Astrocyte (in vitro differentiated cells and primary cell): ENCODE data around the gene AGBL5. TPM values are rescaled to one million over a fixed set of nuclear protein-coding genes. Genes with fewer than 3 reads are reported as not detected.
A peak's percentile ranks its signal among the peaks of the same experiment; 100 is the strongest.

ENCODE experiments used
- DNase-seq: peaks from one replicate; pipeline ENCODE4 v3.0.0-alpha.2; 2010; ENCODE audit warnings: low read depth
- FAIRE-seq: peaks from 2 replicates; lab custom pipeline; 2011; peaks lifted over from hg19 to GRCh38; lab: Jason Lieb, UNC
- H2AFZ ChIP-seq: 2 replicates; pipeline ENCODE4 v1.6.0; 2012; ENCODE audit warnings: low read depth, low read length, inconsistent platforms
- H3K27ac ChIP-seq: 2 replicates; pipeline ENCODE4 v1.5.1; 2011; ENCODE audit warnings: low read depth, low read length, inconsistent platforms
- H3K27me3 ChIP-seq: 2 replicates; pipeline ENCODE4 v1.6.0; 2011; ENCODE audit warnings: low read length, inconsistent platforms; ENCODE audit not compliant: insufficient read depth
- H3K36me3 ChIP-seq: 2 replicates; pipeline ENCODE4 v1.5.1; 2011; ENCODE audit warnings: low read length, inconsistent platforms; ENCODE audit not compliant: insufficient read depth
- H3K4me1 ChIP-seq: 2 replicates; pipeline ENCODE4 v1.5.1; 2011; ENCODE audit warnings: low read length, inconsistent platforms; ENCODE audit not compliant: insufficient read depth
- H3K4me2 ChIP-seq: 2 replicates; pipeline ENCODE4 v1.6.0; 2012; ENCODE audit warnings: low read length, inconsistent platforms
- H3K4me3 ChIP-seq: 2 replicates; pipeline ENCODE4 v1.5.1; 2011; ENCODE audit warnings: low read depth, mild to moderate bottlenecking, low read length, inconsistent platforms; ENCODE audit not compliant: insufficient read depth
- H3K79me2 ChIP-seq: 2 replicates; pipeline ENCODE4 v1.6.0; 2012; ENCODE audit warnings: mild to moderate bottlenecking, low read length, inconsistent platforms; ENCODE audit not compliant: insufficient read depth
- H3K9ac ChIP-seq: 2 replicates; pipeline ENCODE4 v1.6.0; 2012; ENCODE audit warnings: mild to moderate bottlenecking, low read length, inconsistent platforms
- H3K9me3 ChIP-seq: 2 replicates; pipeline ENCODE4 v1.5.1; 2012; ENCODE audit warnings: low read depth, mild to moderate bottlenecking, low read length, inconsistent platforms; ENCODE audit not compliant: insufficient read depth
- H4K20me1 ChIP-seq: 2 replicates; pipeline ENCODE4 v1.6.0; 2012; ENCODE audit warnings: low read length, inconsistent platforms; ENCODE audit not compliant: insufficient read depth
- H3K27ac Mint-ChIP-seq: one replicate; pipeline ENCODE4 v1.8.0; 2021; ENCODE audit warnings: mild to moderate bottlenecking, mixed read lengths; ENCODE audit not compliant: unreplicated experiment
- H3K27me3 Mint-ChIP-seq: one replicate; pipeline ENCODE4 v1.8.0; 2021; ENCODE audit warnings: low read depth, mixed read lengths; ENCODE audit not compliant: unreplicated experiment
- H3K36me3 Mint-ChIP-seq: one replicate; pipeline ENCODE4 v1.8.0; 2021; ENCODE audit warnings: low read depth, mixed read lengths; ENCODE audit not compliant: unreplicated experiment
- H3K4me1 Mint-ChIP-seq: one replicate; pipeline ENCODE4 v1.8.0; 2021; ENCODE audit warnings: low read depth, mixed read lengths; ENCODE audit not compliant: unreplicated experiment
- H3K4me3 Mint-ChIP-seq: one replicate; pipeline ENCODE4 v1.8.0; 2021; ENCODE audit warnings: mild to moderate bottlenecking, moderate library complexity, mixed read lengths; ENCODE audit not compliant: unreplicated experiment
- H3K9me3 Mint-ChIP-seq: one replicate; pipeline ENCODE4 v1.8.0; 2021; ENCODE audit warnings: mild to moderate bottlenecking, mixed read lengths; ENCODE audit not compliant: unreplicated experiment
- EZH2 ChIP-seq: IDR thresholded peaks from 2 replicates; pipeline ENCODE4 v1.6.1; 2012; ENCODE audit warnings: mild to moderate bottlenecking, low read length, inconsistent platforms; ENCODE audit not compliant: insufficient read depth
- total RNA-seq: library from RNA; stranded (reverse); gene quantifications from 2 replicates; pipeline ENCODE4 v1.2.1, GENCODE V29; 2021
- TF ChIP-seq, protein P1 (sequence below): IDR thresholded peaks from 2 replicates; pipeline ENCODE4 v1.5.1; 2011; ENCODE audit warnings: low read depth, mild to moderate bottlenecking, inconsistent platforms, low read length, moderate library complexity; ENCODE audit not compliant: insufficient read depth

Gene AGBL5
- total RNA-seq, 1 donor from 2014 or later, result 20.7 TPM

- Histone ChIP-seq H3K79me2 (no peaks in the 10 kb centered on the region), H3K4me1 (peaks cover 18% of the 10 kb centered on the region), H4K20me1 (peaks cover 41% of the 10 kb centered on the region), H3K27ac (no peak overlapping the region), H3K9me3 (no peaks in the 10 kb centered on the region), H3K9ac (no peak overlapping the region), H3K4me2 (no peak overlapping the region), H3K36me3 (no peaks in the 10 kb centered on the region), H3K27me3 (no peaks in the 10 kb centered on the region), H3K4me3 (no peak overlapping the region), H2AFZ (no peak overlapping the region)
- DNase-seq (no peak), FAIRE-seq (no peak)
- H3K4me3 Mint-ChIP-seq, result no peak overlapping the region
- peak overlapping the region; percentile 67 for H3K27ac Mint-ChIP-seq
- H3K27me3 Mint-ChIP-seq, result peaks cover 4% of the 10 kb centered on the region
- H3K4me1 Mint-ChIP-seq, result peaks cover 51% of the 10 kb centered on the region
- peaks cover 14% of the 10 kb centered on the region for H3K36me3 Mint-ChIP-seq
- TF ChIP-seq, protein P1, sequence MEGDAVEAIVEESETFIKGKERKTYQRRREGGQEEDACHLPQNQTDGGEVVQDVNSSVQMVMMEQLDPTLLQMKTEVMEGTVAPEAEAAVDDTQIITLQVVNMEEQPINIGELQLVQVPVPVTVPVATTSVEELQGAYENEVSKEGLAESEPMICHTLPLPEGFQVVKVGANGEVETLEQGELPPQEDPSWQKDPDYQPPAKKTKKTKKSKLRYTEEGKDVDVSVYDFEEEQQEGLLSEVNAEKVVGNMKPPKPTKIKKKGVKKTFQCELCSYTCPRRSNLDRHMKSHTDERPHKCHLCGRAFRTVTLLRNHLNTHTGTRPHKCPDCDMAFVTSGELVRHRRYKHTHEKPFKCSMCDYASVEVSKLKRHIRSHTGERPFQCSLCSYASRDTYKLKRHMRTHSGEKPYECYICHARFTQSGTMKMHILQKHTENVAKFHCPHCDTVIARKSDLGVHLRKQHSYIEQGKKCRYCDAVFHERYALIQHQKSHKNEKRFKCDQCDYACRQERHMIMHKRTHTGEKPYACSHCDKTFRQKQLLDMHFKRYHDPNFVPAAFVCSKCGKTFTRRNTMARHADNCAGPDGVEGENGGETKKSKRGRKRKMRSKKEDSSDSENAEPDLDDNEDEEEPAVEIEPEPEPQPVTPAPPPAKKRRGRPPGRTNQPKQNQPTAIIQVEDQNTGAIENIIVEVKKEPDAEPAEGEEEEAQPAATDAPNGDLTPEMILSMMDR, result no peak
- TF ChIP-seq EZH2, result no peak
- no peaks in the 10 kb centered on the region for H3K9me3 Mint-ChIP-seq
Observed at GRCh38 chr2:27019459-27019858, 32.0 kb upstream of the AGBL5 start.

DNA sequence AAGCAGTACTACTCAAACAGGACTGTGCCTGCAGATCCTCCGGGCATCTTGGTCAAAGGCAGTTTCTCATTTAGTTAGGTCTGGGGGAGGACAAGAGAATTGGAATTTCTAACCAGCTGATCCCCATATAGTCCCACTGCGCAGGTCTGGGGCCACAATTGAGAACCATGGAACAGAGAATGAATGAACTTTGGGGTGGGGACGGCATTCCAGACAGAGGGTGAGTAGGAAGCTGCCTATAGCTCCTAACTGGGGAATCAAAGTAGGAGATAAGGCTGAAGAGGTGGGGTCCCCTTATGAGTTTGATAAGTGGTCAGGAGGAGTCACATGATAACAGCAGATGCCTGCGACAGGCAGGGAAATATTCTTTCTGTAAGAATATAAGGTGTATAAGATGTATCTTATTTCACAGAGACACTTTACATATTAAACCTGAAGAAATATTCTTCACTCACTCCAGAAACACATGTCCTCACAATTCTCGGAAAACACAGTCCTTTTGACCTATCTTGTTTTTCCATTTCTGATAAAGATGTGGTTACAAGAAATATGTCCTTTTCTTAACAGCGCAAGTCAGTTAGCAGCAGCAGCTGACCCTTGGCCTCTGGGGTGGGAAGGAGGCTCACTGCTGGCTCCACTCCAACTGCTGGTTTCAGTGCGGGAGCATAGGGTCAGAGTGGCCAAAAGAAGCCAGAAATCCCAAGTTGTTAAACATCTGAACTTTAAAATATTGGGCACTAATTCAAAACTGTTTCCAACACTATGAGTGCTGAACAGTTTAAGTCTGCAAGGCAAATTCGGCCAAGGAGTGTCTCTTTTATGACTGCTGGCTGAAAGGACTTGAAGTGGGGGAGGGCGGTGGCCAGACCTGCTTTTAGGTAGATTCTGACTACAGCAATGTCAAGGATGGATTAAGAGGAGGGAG lies 31.3 kb upstream of the AGBL5 start:
- H4K20me1 ChIP-seq, result peaks cover 45% of the 10 kb centered on the region
- no peak overlapping the region for H3K4me3 ChIP-seq
- H3K9me3 ChIP-seq, result no peaks in the 10 kb centered on the region
- Mint-ChIP-seq H3K9me3 (no peaks in the 10 kb centered on the region), H3K27me3 (peaks cover 4% of the 10 kb centered on the region), H3K4me1 (peaks cover 50% of the 10 kb centered on the region), H3K27ac (peak overlapping the region; percentile 71), H3K4me3 (peak overlapping the region; percentile 4), H3K36me3 (peaks cover 12% of the 10 kb centered on the region)
- H3K27me3 ChIP-seq, result no peaks in the 10 kb centered on the region
- no peak overlapping the region for H3K9ac ChIP-seq
- no peak for DNase-seq
- H3K79me2 ChIP-seq, result no peaks in the 10 kb centered on the region
- no peak for FAIRE-seq
- H3K4me2 ChIP-seq, result no peak overlapping the region
- peaks cover 18% of the 10 kb centered on the region for H3K4me1 ChIP-seq
- H2AFZ ChIP-seq, result no peak overlapping the region
- TF ChIP-seq, protein P1, result no peak
- TF ChIP-seq EZH2, result no peak
- no peaks in the 10 kb centered on the region for H3K36me3 ChIP-seq
- H3K27ac ChIP-seq, result no peak overlapping the region
